AG04450 (cell line): ENCODE results near the gene TRUB2. TPM values are rescaled to one million over a fixed set of nuclear protein-coding genes. Genes with fewer than 3 reads are reported as not detected.

Experiments used
- CTCF ChIA-PET: fragments of 300-600, 350-600 bp; formaldehyde crosslinking; extraction: SDS; loops from one replicate; lab custom pipeline; 2022; ENCODE audit warnings: antibody characterized with exemption, inconsistent platforms; lab: Charles Lee
- POLR2A ChIA-PET: fragments of 350-600 bp; formaldehyde crosslinking; extraction: SDS; loops from one replicate; lab custom pipeline; 2021; ENCODE audit warnings: antibody characterized with exemption, inconsistent platforms; lab: Yijun Ruan, JAX
- DNase-seq: peaks from one replicate; pipeline ENCODE4 v3.0.0-alpha.2; 2011; ENCODE audit warnings: low read depth, low spot score
- H3K27ac ChIP-seq: one replicate; pipeline ENCODE4 v1.5.1; 2012; ENCODE audit warnings: low read depth, low read length, control low read depth
- H3K27me3 ChIP-seq: one replicate; pipeline ENCODE4 v1.6.0; 2012; ENCODE audit warnings: low read length; ENCODE audit not compliant: control insufficient read depth, insufficient read depth
- H3K4me3 ChIP-seq: 2 replicates; pipeline ENCODE4 v1.5.1; 2011; ENCODE audit warnings: mild to moderate bottlenecking, low read depth, low read length, control low read depth
- H3K9me3 ChIP-seq: 2 replicates; pipeline ENCODE4 v1.5.1; 2012; ENCODE audit warnings: low read length; ENCODE audit not compliant: control insufficient read depth, insufficient read depth
- CTCF ChIP-seq: IDR thresholded peaks from 2 replicates; pipeline ENCODE4 v1.5.1; 2011; ENCODE audit warnings: low read depth, low read length, control low read depth, inconsistent platforms
- polyA plus RNA-seq: library from polyadenylated mRNA; depleted of rRNA; stranded (reverse); fragments of >200 nt; gene quantifications from 2 replicates; pipeline ENCODE4 v1.2.3, GENCODE V29; 2011; rRNA removed

TRUB2 gene
- polyA plus RNA-seq, 1 experiment = 15.1 TPM

DNA sequence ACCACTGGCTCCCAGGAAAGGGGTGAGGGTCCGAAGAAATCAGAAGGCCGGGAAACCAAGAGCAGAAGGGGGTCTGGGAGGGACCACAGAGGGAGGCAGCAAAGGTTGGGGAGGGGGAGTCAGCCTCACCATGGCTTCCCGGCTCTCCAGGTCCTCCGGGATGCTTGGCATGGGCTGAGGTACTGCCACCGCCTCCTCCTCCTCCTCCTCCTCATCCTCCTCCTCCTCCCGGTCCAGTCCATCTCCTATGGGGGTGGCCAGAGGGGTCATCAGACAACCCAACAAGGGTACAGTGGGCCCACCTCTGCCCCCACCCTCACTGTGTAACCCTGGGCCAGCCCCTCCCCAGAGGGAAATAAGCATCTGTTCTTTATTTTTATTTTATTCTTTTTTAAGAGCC lies 63.9 kb downstream of the TRUB2 start:
- DNase-seq = no peak
- ChIA-PET CTCF (no interaction called here), POLR2A (interaction anchor here (0.6 kb wide), 1 partner anchor 46 kb away, joined by 4 read pairs; no protein-coding TSS in a partner anchor)
- no peak for TF ChIP-seq CTCF
- Histone ChIP-seq H3K9me3 (no peaks in the 10 kb centered on the region; the same call in 1 of the 2 replicates), H3K27me3 (no peaks in the 10 kb centered on the region), H3K4me3 (no peak overlapping the region), H3K27ac (no peak overlapping the region)

- Histone ChIP-seq H3K27ac (no peak overlapping the region), H3K27me3 (no peaks in the 10 kb centered on the region), H3K4me3 (no peak overlapping the region), H3K9me3 (no peaks in the 10 kb centered on the region; the same call in 1 of the 2 replicates)
- ChIA-PET POLR2A (interaction anchor here (0.7 kb wide), 1 partner anchor 17 kb away, joined by 3 read pairs; no protein-coding TSS in a partner anchor), CTCF (no interaction called here)
- no peak for DNase-seq
- no peak for TF ChIP-seq CTCF
Measured at GRCh38 chr9:128257907-128258306, 64.3 kb downstream of the TRUB2 start.

DNA sequence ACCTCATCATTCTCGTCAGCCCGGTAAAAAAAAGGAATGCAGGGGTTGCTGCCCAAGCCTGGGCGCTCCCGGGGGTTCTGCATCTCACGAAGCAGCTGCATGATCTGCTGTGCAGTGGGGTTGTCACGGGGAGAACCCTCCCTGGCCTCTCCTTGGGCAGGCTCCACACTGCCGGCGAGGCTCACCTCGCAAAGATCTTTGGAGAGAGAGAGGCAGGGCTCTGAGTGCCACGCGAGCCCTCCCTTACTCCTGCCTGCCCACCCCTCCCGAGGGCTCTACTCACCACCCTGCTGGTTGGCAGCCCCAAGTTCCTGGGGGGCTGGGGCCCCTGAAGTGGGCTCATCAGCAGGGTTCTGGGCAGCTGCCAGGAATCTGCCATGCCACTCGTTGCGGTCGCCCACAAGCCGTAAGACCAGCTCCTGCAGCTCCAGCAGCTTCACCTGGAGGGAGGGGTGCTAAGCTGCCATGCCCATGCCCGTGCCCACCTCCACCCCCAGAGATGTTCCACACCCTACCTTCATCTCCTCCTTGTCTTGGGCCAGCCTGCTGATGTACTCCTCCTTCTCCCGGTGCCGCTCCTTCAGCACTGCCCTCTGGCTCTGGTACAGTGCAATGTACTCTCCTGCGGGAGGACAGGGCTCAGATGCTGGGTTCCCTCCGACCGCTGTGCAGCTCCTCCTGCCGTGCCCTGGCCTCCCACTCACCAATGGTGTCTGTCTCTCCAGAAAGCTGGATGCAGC lies 65.0 kb downstream of the TRUB2 start:
- no peak for TF ChIP-seq CTCF
- CTCF ChIA-PET = no interaction called here
- H3K4me3 ChIP-seq = no peak overlapping the region
- no peak for DNase-seq
- POLR2A ChIA-PET = interaction anchor here (0.7 kb wide), 1 partner anchor 17 kb away, joined by 3 read pairs; no protein-coding TSS in a partner anchor
- no peaks in the 10 kb centered on the region for H3K27me3 ChIP-seq
- no peak overlapping the region for H3K27ac ChIP-seq
- no peaks in the 10 kb centered on the region; the same call in 1 of the 2 replicates for H3K9me3 ChIP-seq

Other genes starting within 250 kb of the TRUB2 start
- 56.3 and 75.2 TPM in 2 replicates for gene PTGES2, start 194.7 kb downstream of the TRUB2 start, polyA plus RNA-seq
- not detected in 2 replicates for gene LCN2, start 173.0 kb downstream of the TRUB2 start, polyA plus RNA-seq
- gene BBLN, start 162.2 kb downstream of the TRUB2 start, polyA plus RNA-seq = 48.1 and 64.2 TPM in 2 replicates
- 26.9 and 45.6 TPM in 2 replicates for gene CIZ1, start 130.9 kb downstream of the TRUB2 start, polyA plus RNA-seq
- gene DNM1, start 119.1 kb downstream of the TRUB2 start, polyA plus RNA-seq = 12.0 and 17.4 TPM in 2 replicates
- gene GOLGA2, start 46.4 kb downstream of the TRUB2 start, polyA plus RNA-seq = 112 and 121 TPM in 2 replicates
- gene SWI5, start 46.2 kb downstream of the TRUB2 start, polyA plus RNA-seq = 72.2 and 75.8 TPM in 2 replicates
- gene COQ4, start 392 bp upstream of the TRUB2 start, polyA plus RNA-seq = 19.0 and 24.8 TPM in 2 replicates
- gene SLC27A4, start 18.1 kb upstream of the TRUB2 start, polyA plus RNA-seq = 7.7 and 9.4 TPM in 2 replicates
- gene URM1, start 48.9 kb upstream of the TRUB2 start, polyA plus RNA-seq = 44.7 and 65.1 TPM in 2 replicates
- gene CERCAM, start 98.4 kb upstream of the TRUB2 start, polyA plus RNA-seq = 54.9 and 72.1 TPM in 2 replicates
- 16.8 and 19.4 TPM in 2 replicates for gene ODF2, start 133.6 kb upstream of the TRUB2 start, polyA plus RNA-seq
- 21.6 and 27.3 TPM in 2 replicates for gene GLE1, start 182.3 kb upstream of the TRUB2 start, polyA plus RNA-seq
- 211 and 275 TPM in 2 replicates for gene SPTAN1, start 230.1 kb upstream of the TRUB2 start, polyA plus RNA-seq